ENCODE measurements around the gene DNTTIP2. TPM values are rescaled to one million over a fixed set of nuclear protein-coding genes. Genes with fewer than 3 reads are reported as not detected.
"Not testable (repeated sequence)": the region's sequence is repeated elsewhere in the genome, so short reads cannot be mapped to it uniquely, and the experiment has no call there.

DNTTIP2 gene
- polyA plus RNA-seq, 3 donors = 12.8 to 41.9 (median 37.4) TPM

DNA sequence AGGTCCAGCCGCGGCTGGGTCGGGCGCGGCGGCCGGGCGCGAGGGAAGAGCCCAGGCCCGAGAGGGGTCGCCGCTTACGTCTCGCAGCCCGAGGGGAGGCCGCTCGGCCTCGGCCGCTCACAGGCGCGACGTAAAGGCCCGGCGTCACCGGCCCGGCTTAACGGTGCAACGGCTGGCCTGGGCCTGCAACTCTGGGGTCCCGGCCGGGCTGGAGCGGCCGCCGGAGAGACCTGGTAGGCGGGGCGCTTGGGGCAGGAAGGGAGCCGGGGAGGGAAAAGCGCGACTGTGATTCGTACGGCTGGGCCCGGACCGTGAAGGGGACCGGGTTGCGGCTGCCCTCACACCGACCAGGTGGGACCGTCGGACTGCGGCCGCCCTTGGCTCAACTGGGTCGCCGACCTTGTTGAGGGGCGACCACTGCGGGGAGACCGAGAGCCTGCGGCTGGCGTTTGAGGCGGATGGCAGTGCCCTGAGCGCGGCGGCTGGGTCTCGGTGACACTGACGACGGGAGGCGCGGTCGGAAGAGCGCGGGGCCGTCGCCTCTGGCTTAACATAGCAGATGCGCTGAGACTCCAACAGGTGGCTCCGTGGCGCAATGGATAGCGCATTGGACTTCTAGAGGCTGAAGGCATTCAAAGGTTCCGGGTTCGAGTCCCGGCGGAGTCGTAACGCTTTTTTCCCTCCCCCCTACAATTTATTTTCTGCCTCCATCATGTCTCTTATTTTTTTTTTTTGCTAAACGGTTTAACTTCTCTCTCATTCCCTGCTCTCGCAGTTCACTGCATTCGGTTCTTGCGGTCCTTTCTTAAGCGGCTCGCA lies 31.8 kb downstream of the DNTTIP2 start:
- 0% methylated on average over 70 to 77 of the region's 86 CpGs for WGBS, 3 donors
- peak overlapping the region; percentile 30 for H3K27ac ChIP-seq (ENCODE audit: low read depth, low read length)

DNA sequence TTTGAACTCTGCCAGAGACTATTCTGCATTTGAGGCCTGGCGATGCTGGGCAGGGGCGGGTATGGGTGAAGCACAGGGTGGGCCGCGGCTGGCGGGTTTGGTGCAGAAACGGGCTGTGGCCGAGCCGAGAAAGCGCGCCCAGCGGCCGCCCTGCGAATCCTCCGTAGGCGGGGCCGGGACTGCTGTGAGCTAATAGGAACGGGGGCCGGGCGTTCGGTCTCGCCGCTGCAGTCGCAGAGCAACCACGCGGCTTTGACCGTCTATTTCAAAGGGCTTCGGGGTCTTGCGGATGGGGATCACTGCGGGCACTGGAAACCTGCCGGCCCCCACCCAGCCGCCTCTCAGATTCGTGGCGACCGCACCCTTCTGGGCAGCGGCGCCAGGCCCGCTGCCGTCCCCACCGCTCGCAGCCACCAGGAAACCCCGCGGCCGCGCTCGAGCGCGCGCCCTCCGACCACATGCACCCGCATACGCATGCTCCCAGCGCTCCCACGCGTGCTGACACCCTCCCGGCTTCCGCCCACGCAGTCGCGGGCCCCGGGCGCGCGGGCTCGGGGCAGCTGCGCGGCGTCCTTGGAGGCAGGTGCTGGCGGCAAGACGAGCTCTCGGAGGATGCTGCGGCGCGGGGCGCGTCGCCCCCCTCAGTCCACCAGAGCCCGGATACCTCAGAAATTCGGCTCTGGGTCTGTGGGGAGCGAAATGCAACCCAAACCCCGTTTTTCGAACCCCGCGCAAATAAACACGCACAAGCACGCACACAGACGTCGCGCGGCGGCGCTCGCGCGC lies 32.6 kb downstream of the DNTTIP2 start:
- WGBS, 3 donors = 0 to 1% (median 0%) methylated on average over 81 to 94 of the region's 94 CpGs
- H3K27ac ChIP-seq (ENCODE audit: low read depth, low read length) = peak overlapping the region; percentile 47

GRCh38 chr1:93845538-93846205 lies 33.3 kb downstream of the DNTTIP2 start:
- H3K27ac ChIP-seq (ENCODE audit: low read depth, low read length) = peak overlapping the region; percentile 47
- 22 to 26% (median 24%) methylated on average over 16 of the region's 16 CpGs for WGBS, 3 donors

DNA sequence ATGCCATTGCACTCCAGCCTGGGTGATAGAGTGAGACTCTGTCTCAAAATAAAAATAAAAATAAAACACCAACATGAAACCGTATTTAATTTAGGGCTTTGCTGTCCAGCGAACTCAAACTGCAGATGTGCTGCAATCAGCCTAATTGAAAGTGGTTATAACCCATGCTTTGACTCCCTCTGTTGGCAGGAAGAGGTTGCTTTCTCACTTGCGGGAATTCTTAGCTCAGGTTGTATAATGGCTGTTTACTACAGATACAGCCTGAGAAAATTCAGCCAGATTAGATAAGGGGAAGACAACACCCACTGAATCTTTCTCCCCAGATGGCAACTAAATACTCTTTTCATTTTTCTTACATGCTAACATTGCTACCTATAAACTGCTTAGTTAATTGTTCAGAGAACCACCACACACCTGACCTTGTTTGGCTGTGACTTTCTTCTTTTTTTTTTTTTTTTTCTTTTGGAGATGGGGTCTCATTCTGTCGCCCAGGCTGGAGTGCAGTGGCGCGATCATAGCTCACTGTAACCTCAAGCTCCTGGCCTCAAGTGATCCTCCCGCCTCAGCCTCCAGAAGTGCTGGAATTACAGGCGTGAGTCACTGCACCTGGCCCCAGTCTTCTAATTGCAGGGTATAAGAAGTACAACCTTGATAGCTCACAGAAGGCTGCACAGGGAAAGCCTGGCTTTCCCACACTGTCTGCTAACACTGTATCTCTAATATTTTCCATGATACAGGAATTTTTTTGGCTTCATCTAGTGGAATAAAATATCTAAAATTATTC lies 34.6 kb downstream of the DNTTIP2 start:
- no peak overlapping the region for H3K27ac ChIP-seq (ENCODE audit: low read depth, low read length)
- WGBS, 3 donors = 43 to 48% (median 48%) methylated on average over 8 of the region's 8 CpGs

- no peak overlapping the region for H3K27ac ChIP-seq (ENCODE audit: low read depth, low read length)
- WGBS, 3 donors = 79 to 84% (median 83%) methylated on average over 5 of the region's 5 CpGs
These were observed 36.1 kb downstream of the DNTTIP2 start for GRCh38 chr1:93842750-93843500.

DNA sequence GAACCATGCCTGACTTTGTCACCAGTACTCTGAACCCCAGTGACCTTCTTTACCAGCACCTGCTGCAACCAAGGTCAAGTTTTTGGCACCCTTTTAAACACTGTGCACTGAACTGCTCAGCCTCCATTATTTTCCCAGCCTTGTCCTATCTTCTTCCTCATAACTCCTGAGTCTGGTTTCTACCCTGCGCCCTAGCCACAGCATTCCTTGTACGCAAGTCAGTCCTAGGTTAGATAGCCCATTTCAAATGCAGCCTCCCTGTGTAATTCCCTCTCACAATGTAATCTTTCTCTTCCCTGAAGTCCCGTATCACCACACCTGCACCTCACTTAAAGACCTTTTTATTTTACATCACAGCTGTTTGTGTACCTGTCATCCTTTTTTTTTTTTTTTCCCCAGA lies 37.2 kb downstream of the DNTTIP2 start:
- H3K27ac ChIP-seq (ENCODE audit: low read depth, low read length) = no peak overlapping the region
- WGBS, 3 donors = 70 to 98% (median 97%) methylated on average over 3 of the region's 3 CpGs

DNA sequence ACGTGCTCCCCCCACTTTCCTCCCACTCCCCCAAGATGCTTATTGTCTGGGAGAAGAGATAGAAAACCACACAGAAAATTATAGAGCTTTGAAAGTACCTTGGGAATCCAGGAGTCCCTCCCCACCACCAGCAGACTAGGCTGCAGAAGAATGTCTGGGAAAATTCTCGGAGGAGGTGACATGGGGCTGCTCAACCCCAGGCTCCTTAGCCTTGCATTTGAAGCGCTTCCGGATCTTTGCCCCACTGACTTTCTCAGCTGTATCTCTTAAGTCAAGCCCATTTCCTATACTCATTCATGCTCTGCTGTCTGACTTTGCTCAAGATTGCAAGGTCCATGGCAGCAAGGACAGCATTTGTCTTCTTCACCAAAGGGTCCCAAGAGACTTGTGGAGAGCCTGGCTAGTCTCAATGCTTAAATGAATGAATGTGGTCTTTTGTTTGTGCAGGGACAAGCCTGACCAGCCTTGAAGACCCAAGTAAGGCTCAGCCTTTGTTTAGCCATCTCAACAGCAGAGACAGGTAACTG lies 38.0 kb downstream of the DNTTIP2 start:
- no peak overlapping the region for H3K27ac ChIP-seq (ENCODE audit: low read depth, low read length)
- 88 to 92% (median 91%) methylated on average over 4 of the region's 4 CpGs for WGBS, 3 donors

DNA sequence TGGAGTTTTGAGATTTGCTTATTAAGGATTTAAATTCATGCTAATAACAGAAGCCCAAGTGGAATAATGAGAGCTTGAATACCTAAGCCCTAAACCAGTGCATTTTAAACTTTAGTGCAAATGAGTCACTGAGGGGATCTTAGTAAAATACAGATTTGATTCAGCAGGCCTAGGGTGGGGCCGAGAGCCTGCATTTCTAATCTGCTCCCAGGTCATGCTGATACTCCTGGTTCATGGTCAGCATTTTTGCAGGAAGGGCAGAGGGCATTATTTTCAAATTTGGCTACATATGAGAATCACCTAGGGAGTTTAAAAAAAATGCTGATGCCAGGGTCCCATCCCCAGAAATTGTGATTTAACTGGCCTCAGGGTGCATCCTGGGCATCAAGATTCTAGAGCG lies 39.3 kb downstream of the DNTTIP2 start:
- no peak overlapping the region for H3K27ac ChIP-seq (ENCODE audit: low read depth, low read length)
- WGBS, 3 donors = 83 to 91% (median 91%) methylated on average over 2 of the region's 2 CpGs

DNA sequence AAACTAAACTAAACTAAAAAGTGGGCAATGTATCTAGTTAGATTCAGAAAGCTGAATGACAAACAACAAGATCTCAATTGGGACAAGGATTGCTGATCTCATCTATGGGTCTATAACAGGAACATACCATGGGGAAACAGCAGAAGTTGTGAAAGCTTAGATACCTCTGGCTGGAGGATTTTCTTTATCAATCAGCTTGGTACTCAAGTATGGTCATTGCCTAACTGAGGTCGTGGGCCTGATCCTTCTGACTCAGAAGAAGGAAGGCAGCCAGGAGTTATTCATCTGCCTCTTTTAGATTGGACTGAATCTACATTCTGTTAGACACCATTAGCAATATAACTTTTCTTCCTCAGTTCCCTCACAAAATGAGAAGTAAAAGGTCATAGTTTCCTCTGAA lies 39.7 kb downstream of the DNTTIP2 start:
- WGBS, 3 donors = 22 to 50% (median 46%) methylated on average over 1 of the region's 1 CpG
- no peak overlapping the region for H3K27ac ChIP-seq (ENCODE audit: low read depth, low read length)

GRCh38 chr1:93837961-93838360 lies 41.0 kb downstream of the DNTTIP2 start:
- WGBS, 3 donors = 95 to 96% (median 96%) methylated on average over 3 of the region's 3 CpGs

DNA sequence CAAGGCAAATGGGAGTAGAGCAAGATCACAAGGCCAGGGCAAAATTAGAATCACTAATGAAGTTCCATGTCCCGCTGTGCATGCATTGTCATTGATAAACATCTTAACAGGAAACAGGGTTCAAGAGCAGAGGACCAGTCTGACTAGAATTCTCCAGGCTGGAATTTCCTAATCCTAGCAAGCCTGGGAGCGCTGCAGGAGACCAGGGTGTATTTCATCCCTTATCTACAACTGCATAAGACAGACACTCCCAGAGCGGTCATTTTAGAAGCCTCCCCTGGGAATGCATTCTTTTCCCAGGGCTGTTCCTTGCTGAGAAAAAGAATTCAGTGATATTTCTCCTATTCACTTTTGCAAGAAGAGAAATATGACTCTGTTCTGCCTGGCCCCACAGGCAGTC lies 45.7 kb downstream of the DNTTIP2 start:
- H3K27ac ChIP-seq (ENCODE audit: low read depth, low read length) = not testable (repeated sequence)
- 92 to 100% (median 95%) methylated on average over 3 of the region's 3 CpGs for WGBS, 3 donors

More at GRCh38 chr1:93837961-93838360, 41.0 kb downstream of the DNTTIP2 start:
- no peak overlapping the region for H3K27ac ChIP-seq (ENCODE audit: low read depth, low read length)

GRCh38 chr1:93829061-93829460 lies 49.9 kb downstream of the DNTTIP2 start:
- 87 to 96% (median 93%) methylated on average over 4 of the region's 4 CpGs for WGBS, 3 donors
- H3K27ac ChIP-seq (ENCODE audit: low read depth, low read length) = no peak overlapping the region

- 94 to 100% (median 95%) methylated on average over 1 of the region's 1 CpG for WGBS, 3 donors
- no peak overlapping the region for H3K27ac ChIP-seq (ENCODE audit: low read depth, low read length)
These were observed 50.6 kb downstream of the DNTTIP2 start for GRCh38 chr1:93828367-93828755.

- 84 to 91% (median 85%) methylated on average over 3 of the region's 3 CpGs for WGBS, 3 donors
- H3K27ac ChIP-seq (ENCODE audit: low read depth, low read length) = no peak overlapping the region
These were observed 51.2 kb downstream of the DNTTIP2 start for GRCh38 chr1:93827633-93828366.

- H3K27ac ChIP-seq (ENCODE audit: low read depth, low read length) = no peak overlapping the region
- 67 to 100% (median 98%) methylated on average over 1 of the region's 1 CpG for WGBS, 3 donors
These were observed 51.9 kb downstream of the DNTTIP2 start for GRCh38 chr1:93827128-93827527.

DNA sequence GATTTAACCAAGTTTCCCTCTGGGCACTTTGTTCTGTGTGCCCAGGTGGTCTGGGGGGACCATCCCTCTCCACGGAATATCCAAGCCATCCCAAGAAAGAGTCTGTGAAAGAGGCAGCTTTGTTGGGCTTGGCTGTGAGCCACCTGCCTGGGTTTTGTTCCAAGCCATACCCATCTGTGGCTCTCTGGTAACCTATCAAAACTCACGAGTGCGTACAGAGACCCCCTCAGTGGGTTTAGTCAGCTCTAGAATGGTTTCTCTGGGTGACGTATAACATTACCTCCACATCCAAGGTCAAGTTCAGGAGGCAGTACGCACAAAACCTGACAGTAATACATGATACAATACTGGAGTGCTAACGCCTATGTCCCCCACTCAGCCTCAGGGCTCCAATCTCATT lies 54.2 kb downstream of the DNTTIP2 start:
- H3K27ac ChIP-seq (ENCODE audit: low read depth, low read length) = no peak overlapping the region
- 81 to 93% methylated on average over 6 of the region's 6 CpGs; no CpG with 5 or more reads in 1 of the 3 donors for WGBS, 3 donors

All from adipose tissue (tissue), 3 donors.